Peyer's patch (tissue), 4 donors: ENCODE results near the gene PDE8B. TPM values are rescaled to one million over a fixed set of nuclear protein-coding genes. Genes with fewer than 3 reads are reported as not detected.

Experiments
- DNase-seq, 3 donors: peaks; one replicate each; pipeline ENCODE4 v3.0.0-alpha.2; 2017 to 2019
- H3K27ac ChIP-seq, 4 donors: fragments of 200-600 bp; sonication (generic); one replicate each; pipeline ENCODE4 v1.5.1; 2016 to 2019
- H3K27me3 ChIP-seq, 2 donors: fragments of 200-600 bp; sonication (generic); one replicate each; pipeline ENCODE4 v1.5.1; 2019
- H3K36me3 ChIP-seq, 3 donors: fragments of 200-600 bp; sonication (generic); one replicate each; pipeline ENCODE4 v1.5.1; 2016 to 2019
- H3K4me1 ChIP-seq, 4 donors: fragments of 200-600 bp; sonication (generic); one replicate each; pipeline ENCODE4 v1.5.1; 2016 to 2019
- H3K4me3 ChIP-seq, 4 donors: fragments of 200-600 bp; sonication (generic); 1 replicate in 3 of 4; 2 replicates in 1 of 4; pipeline ENCODE4 v1.5.1; 2016 to 2019; ENCODE audit warnings: mild to moderate bottlenecking in 1 of 4
- H3K9me3 ChIP-seq, 4 donors: fragments of 200-600 bp; sonication (generic); one replicate each; pipeline ENCODE4 v1.5.1; 2016 to 2019; ENCODE audit warnings: mild to moderate bottlenecking in 1 of 4
- CTCF ChIP-seq, 6 experiments: fragments of 450-650 bp in 4 of 6; fragments of 200-600 bp in 2 of 6; sonication (generic) in 1 of 6; IDR thresholded peaks; one replicate each; pipeline ENCODE4 v1.5.1; 2017 to 2019; ENCODE audit warnings: antibody characterized with exemption in 6 of 6, mild to moderate bottlenecking in 3 of 6, moderate library complexity in 1 of 6
- POLR2A ChIP-seq, 2 donors: fragments of 450-650 bp; IDR thresholded peaks; one replicate each; pipeline ENCODE4 v1.5.1; 2017; ENCODE audit warnings: antibody characterized with exemption in 2 of 2, mild to moderate bottlenecking in 2 of 2, moderate library complexity in 2 of 2
- total RNA-seq, 4 donors: library from RNA; depleted of rRNA; stranded (reverse); fragments of >200 nt; gene quantifications; one replicate each; pipeline ENCODE4 v1.1.0, GENCODE V29; 2016

Gene PDE8B
- total RNA-seq, 4 donors from 2014 or later = 0.94 to 3.1 (median 1.9) TPM

- DNase-seq = no peak
- no peaks in the 10 kb centered on the region for H3K27me3 ChIP-seq
- peaks cover 0 to 15% (median 0%) of the 10 kb centered on the region in 3 donors for H3K36me3 ChIP-seq
- TF ChIP-seq CTCF (IDR thresholded peaks at IDR 0.05) (no peak), POLR2A (IDR thresholded peaks at IDR 0.05) (no peak)
- H3K9me3 ChIP-seq = no peaks in the 10 kb centered on the region
- no peaks in the 10 kb centered on the region for H3K4me1 ChIP-seq
- no peak overlapping the region for H3K4me3 ChIP-seq
- H3K27ac ChIP-seq = no peak overlapping the region
Measured at GRCh38 chr5:77430726-77431125, 220.2 kb downstream of the PDE8B start.

GRCh38 chr5:77431286-77431685 lies 220.8 kb downstream of the PDE8B start:
- no peak overlapping the region for H3K4me3 ChIP-seq
- no peak for DNase-seq
- no peaks in the 10 kb centered on the region for H3K4me1 ChIP-seq
- no peak overlapping the region for H3K27ac ChIP-seq
- TF ChIP-seq POLR2A (IDR thresholded peaks at IDR 0.05) (no peak), CTCF (IDR thresholded peaks at IDR 0.05) (no peak)
- peaks cover 0 to 21% (median 0%) of the 10 kb centered on the region in 3 donors for H3K36me3 ChIP-seq
- no peaks in the 10 kb centered on the region for H3K9me3 ChIP-seq
- no peaks in the 10 kb centered on the region for H3K27me3 ChIP-seq

- no peak overlapping the region for H3K27ac ChIP-seq
- H3K36me3 ChIP-seq = peaks cover 0 to 23% (median 0%) of the 10 kb centered on the region in 3 donors
- no peaks in the 10 kb centered on the region for H3K27me3 ChIP-seq
- H3K4me3 ChIP-seq = no peak overlapping the region
- no peaks in the 10 kb centered on the region for H3K4me1 ChIP-seq
- H3K9me3 ChIP-seq = no peaks in the 10 kb centered on the region
- no peak for DNase-seq
- TF ChIP-seq CTCF (IDR thresholded peaks at IDR 0.05) (no peak), POLR2A (IDR thresholded peaks at IDR 0.05) (no peak)
Measured at GRCh38 chr5:77431719-77432118, 221.2 kb downstream of the PDE8B start.

- peaks cover 0 to 15% (median 0%) of the 10 kb centered on the region in 3 donors for H3K36me3 ChIP-seq
- H3K4me3 ChIP-seq = no peak overlapping the region
- no peaks in the 10 kb centered on the region for H3K4me1 ChIP-seq
- H3K27me3 ChIP-seq = no peaks in the 10 kb centered on the region
- DNase-seq = no peak
- H3K9me3 ChIP-seq = no peaks in the 10 kb centered on the region
- H3K27ac ChIP-seq = no peak overlapping the region
- TF ChIP-seq CTCF (IDR thresholded peaks at IDR 0.05) = no peak
- no peak for TF ChIP-seq POLR2A (IDR thresholded peaks at IDR 0.05)
Measured at GRCh38 chr5:77437194-77437593, 226.7 kb downstream of the PDE8B start.

GRCh38 chr5:77438071-77438470 lies 227.6 kb downstream of the PDE8B start:
- H3K27ac ChIP-seq = no peak overlapping the region
- no peaks in the 10 kb centered on the region for H3K9me3 ChIP-seq
- peaks cover 0 to 13% (median 0%) of the 10 kb centered on the region in 3 donors for H3K36me3 ChIP-seq
- TF ChIP-seq POLR2A (IDR thresholded peaks at IDR 0.05) = no peak
- no peak for TF ChIP-seq CTCF (IDR thresholded peaks at IDR 0.05)
- no peak overlapping the region for H3K4me3 ChIP-seq
- H3K4me1 ChIP-seq = no peaks in the 10 kb centered on the region
- no peaks in the 10 kb centered on the region for H3K27me3 ChIP-seq
- DNase-seq = no peak

GRCh38 chr5:77443670-77444069 lies 233.2 kb downstream of the PDE8B start:
- Histone ChIP-seq H3K4me1 (no peaks in the 10 kb centered on the region), H3K36me3 (peaks cover 0 to 13% (median 0%) of the 10 kb centered on the region in 3 donors), H3K4me3 (no peak overlapping the region), H3K27me3 (no peaks in the 10 kb centered on the region), H3K27ac (no peak overlapping the region), H3K9me3 (no peaks in the 10 kb centered on the region)
- no peak for TF ChIP-seq CTCF (IDR thresholded peaks at IDR 0.05)
- no peak for TF ChIP-seq POLR2A (IDR thresholded peaks at IDR 0.05)
- DNase-seq = no peak
